GM12878 (cell line): Measurements from ENCODE around the gene SFSWAP. TPM values are rescaled to one million over a fixed set of nuclear protein-coding genes. Genes with fewer than 3 reads are reported as not detected.

Source experiments
- ATAC-seq: fragments of 200-7000 bp; cut with Tn5 transposase; 3 replicates; pipeline ENCODE4 v1.9.1; 2020; ENCODE audit warnings: mild to moderate bottlenecking, moderate library complexity
- BruUV-seq: library from RNA; stranded (reverse); fragments of 400-500 nt; replicated peaks from 2 replicates; lab custom pipeline; 2021; lab: Mats Ljungman, UMichigan
- CTCF ChIA-PET: fragments of 300-600 bp; sonication (Branson Sonifier 250); formaldehyde crosslinking; extraction: SDS; loops from one replicate; lab custom pipeline; 2021; ENCODE audit warnings: inconsistent platforms; lab: Yijun Ruan, JAX
- POLR2A ChIA-PET: fragments of 350-600 bp; formaldehyde crosslinking; extraction: SDS; loops from one replicate; lab custom pipeline; 2021; ENCODE audit warnings: inconsistent platforms; lab: Charles Lee
- RAD21 ChIA-PET: fragments of 300-600 bp; sonication (Branson Sonifier 250); formaldehyde crosslinking; loops from one replicate; lab custom pipeline; 2023; ENCODE audit warnings: antibody characterized with exemption; ENCODE audit not compliant: unreplicated experiment; lab: Charles Lee
- SMC1A ChIA-PET: fragments of 300-600 bp; sonication (Branson Sonifier 250); formaldehyde crosslinking; loops from one replicate; lab custom pipeline; 2023; ENCODE audit not compliant: unreplicated experiment, uncharacterized antibody; lab: Charles Lee
- DNase-seq: peaks from one replicate; pipeline ENCODE4 v3.0.0-alpha.2; 2011; ENCODE audit warnings: low read depth, low spot score
- FAIRE-seq: peaks from 3 replicates; lab custom pipeline; 2011; peaks lifted over from hg19 to GRCh38; lab: Jason Lieb, UNC
- H2AFZ ChIP-seq: 2 replicates; pipeline ENCODE4 v1.6.0; 2011; ENCODE audit warnings: low read depth, low read length, control low read depth; ENCODE audit not compliant: control insufficient read depth
- H3K27ac ChIP-seq: 2 replicates; pipeline ENCODE4 v1.5.1; 2011; ENCODE audit warnings: control low read depth; ENCODE audit not compliant: control insufficient read depth, insufficient read depth
- H3K27me3 ChIP-seq, 2 experiments: replicated peaks in 1 of 2; 2 replicates each; pipeline versions ENCODE4 v1.6.0 to v1.6.1; 2011; ENCODE audit warnings: low read length in 1 of 2; ENCODE audit not compliant: control insufficient read depth in 2 of 2, insufficient read depth in 2 of 2
- H3K36me3 ChIP-seq, 2 experiments: 2 replicates each; pipeline ENCODE4 v1.5.1; 2011; ENCODE audit warnings: low read length in 1 of 2; ENCODE audit not compliant: control insufficient read depth in 2 of 2, insufficient read depth in 2 of 2
- H3K4me1 ChIP-seq: 2 replicates; pipeline ENCODE4 v1.6.1; 2011; ENCODE audit warnings: mild to moderate bottlenecking, low read length, moderate library complexity, mixed read lengths; ENCODE audit not compliant: control insufficient read depth, insufficient read depth
- H3K4me2 ChIP-seq: 2 replicates; pipeline ENCODE4 v1.6.0; 2011; ENCODE audit warnings: control low read depth; ENCODE audit not compliant: control insufficient read depth, insufficient read depth
- H3K4me3 ChIP-seq: fragments of 200-600 bp; sonication (generic); 2 replicates; pipeline ENCODE4 v1.5.1; 2016
- H3K79me2 ChIP-seq: 2 replicates; pipeline ENCODE4 v1.6.0; 2011; ENCODE audit warnings: low read length; ENCODE audit not compliant: control insufficient read depth, insufficient read depth
- H3K9ac ChIP-seq: 2 replicates; pipeline ENCODE4 v1.8.0; 2011; ENCODE audit warnings: low read length, control low read depth, mixed read lengths; ENCODE audit not compliant: control insufficient read depth, insufficient read depth
- H3K9me3 ChIP-seq: replicated peaks from 3 replicates; pipeline ENCODE4 v1.5.1; 2011; ENCODE audit warnings: mild to moderate bottlenecking, low read length; ENCODE audit not compliant: control insufficient read depth, insufficient read depth
- H4K20me1 ChIP-seq: 2 replicates; pipeline ENCODE4 v1.6.0; 2011; ENCODE audit not compliant: control insufficient read depth, insufficient read depth
- CBX3 ChIP-seq: fragments of 200-600 bp; sonication (generic); IDR thresholded peaks from 2 replicates; pipeline ENCODE4 v1.6.1; 2016; ENCODE audit warnings: low read depth, borderline replicate concordance
- CHD2 ChIP-seq: IDR thresholded peaks from 2 replicates; pipeline ENCODE4 v1.6.1; 2011; ENCODE audit warnings: low read depth, low read length, improper control_type of control experiment, borderline replicate concordance
- CUX1 ChIP-seq: IDR thresholded peaks from 2 replicates; pipeline ENCODE4 v1.6.1; 2012; ENCODE audit warnings: improper control_type of control experiment, low read depth, low read length; ENCODE audit not compliant: insufficient replicate concordance
- E2F4 ChIP-seq: IDR thresholded peaks from 2 replicates; pipeline ENCODE4 v1.6.1; 2012; ENCODE audit warnings: low read depth, low read length, improper control_type of control experiment
- EGR1 ChIP-seq, 2 experiments: IDR thresholded peaks; 1 replicate in 1 of 2; 2 replicates in 1 of 2; pipeline ENCODE4 v1.6.1; 2011 to 2012; ENCODE audit warnings: low read depth in 2 of 2, low read length in 2 of 2, borderline replicate concordance in 1 of 2, mild to moderate bottlenecking in 1 of 2, moderate library complexity in 1 of 2
- ESRRA ChIP-seq: IDR thresholded peaks from 2 replicates; pipeline ENCODE4 v1.6.1; 2012; ENCODE audit warnings: mild to moderate bottlenecking, low read length, improper control_type of control experiment
- MLLT1 ChIP-seq: fragments of 450-650 bp; IDR thresholded peaks from 2 replicates; pipeline ENCODE4 v1.6.1; 2016; ENCODE audit warnings: mild to moderate bottlenecking
- MTA2 ChIP-seq: fragments of 450-650 bp; IDR thresholded peaks from 2 replicates; pipeline ENCODE4 v1.6.1; 2016; ENCODE audit warnings: low read depth, mild to moderate bottlenecking, moderate library complexity
- MTA3 ChIP-seq: IDR thresholded peaks from 2 replicates; pipeline ENCODE4 v1.6.1; 2012; ENCODE audit warnings: low read length, inconsistent platforms, borderline replicate concordance
- NRF1 ChIP-seq: conservative IDR thresholded peaks from 2 replicates; pipeline ENCODE4 v1.6.1; 2011; ENCODE audit warnings: mild to moderate bottlenecking, low read depth, low read length, improper control_type of control experiment
- PAX8 ChIP-seq: fragments of 450-650 bp; IDR thresholded peaks from 2 replicates; pipeline ENCODE4 v1.6.1; 2017; ENCODE audit warnings: mild to moderate bottlenecking, moderate library complexity
- RELB ChIP-seq: fragments of 450-650 bp; IDR thresholded peaks from 2 replicates; pipeline ENCODE4 v1.6.1; 2017; ENCODE audit warnings: low read depth, mild to moderate bottlenecking, moderate library complexity
- RUNX3 ChIP-seq: IDR thresholded peaks from 2 replicates; pipeline ENCODE4 v1.6.1; 2012; ENCODE audit warnings: low read length, inconsistent platforms
- TCF3 ChIP-seq: IDR thresholded peaks from 2 replicates; pipeline ENCODE4 v1.6.1; 2012; ENCODE audit warnings: low read depth, mild to moderate bottlenecking, low read length, borderline replicate concordance; ENCODE audit not compliant: insufficient read depth
- ZNF384 ChIP-seq: IDR thresholded peaks from 2 replicates; pipeline ENCODE4 v1.6.1; 2012; ENCODE audit warnings: low read depth, mild to moderate bottlenecking, low read length, improper control_type of control experiment, borderline replicate concordance
- WGBS: methylation state at CpG from one replicate; pipeline ENCODE4 v1.1.6; 2016; ENCODE audit warnings: low lambda C conversion rate; ENCODE audit not compliant: insufficient replicate concordance, insufficient coverage; ENCODE audit errors: missing lambda C conversion rate; 5-methylcytosine and 5-hydroxymethylcytosine counted together
- in situ Hi-C: fragments of 300-500 bp; cut with MboI; formaldehyde crosslinking; loops from 9 replicates; pipeline ENCODE4 v1.14.3; 2018; ENCODE audit warnings: mixed read lengths
- intact Hi-C: fragments of 100-400 bp; cut with micrococcal nuclease; formaldehyde crosslinking; loops from one replicate; pipeline ENCODE4 v1.14.2; 2022; ENCODE audit not compliant: unreplicated experiment
- polyA plus RNA-seq, 11 experiments: library from polyadenylated mRNA; depleted of rRNA in 4 of 11; unstranded in 6 of 11; stranded (reverse) in 5 of 11; fragments of >200 nt; fragmentation: Nextera tagmentation in 4 of 11; fragmentation: Illumina TruSeq in 1 of 11; extraction: Ambion mirVana in 4 of 11; extraction: Trizol in 1 of 11; gene quantifications; 1 replicate in 1 of 11; 2 replicates in 10 of 11; pipeline versions ENCODE4 v1.2.1 to v1.2.3, GENCODE V29; 2011 to 2016; ENCODE audit warnings: inconsistent platforms in 2 of 11, missing spikeins in 2 of 11, low read depth in 1 of 11
- total RNA-seq, 4 experiments: library from RNA; depleted of rRNA in 3 of 4; stranded (reverse); fragments of >200 nt in 3 of 4; fragmentation: Illumina TruSeq in 1 of 4; extraction: Trizol in 1 of 4; gene quantifications; 2 replicates each; pipeline versions ENCODE4 v1.2.1 to v1.2.3, GENCODE V29; 2013 to 2021

Gene SFSWAP
- total and polyA plus RNA-seq, 10 of the 15 experiments (the other 5 are each of a cell fraction or from before 2014, with no cell fraction given), result 1.8 to 48.6 (median 25.0) TPM

GRCh38 chr12:131829791-131830334 lies 119.0 kb downstream of the SFSWAP start:
- DNase-seq (no peak), FAIRE-seq (no peak), ATAC-seq (no peak; the same call in 1 of the 3 replicates)
- intact Hi-C loops, result no loop called here
- Histone ChIP-seq H3K36me3 (no peaks in the 10 kb centered on the region), H3K27ac (no peak overlapping the region), H3K9ac (no peak overlapping the region), H3K79me2 (no peaks in the 10 kb centered on the region), H3K27me3 (peaks cover 7 to 9% of the 10 kb centered on the region in 2 experiments), H3K9me3 (no peaks in the 10 kb centered on the region), H3K4me1 (no peaks in the 10 kb centered on the region), H3K4me3 (no peak overlapping the region), H2AFZ (no peak overlapping the region), H3K4me2 (peak overlapping the region; percentile 11; the same call in 1 of the 2 replicates), H4K20me1 (no peaks in the 10 kb centered on the region)
- RAD21 ChIA-PET, result no interaction called here
- CTCF ChIA-PET, result interaction anchor here (1.0 kb wide), 2 partner anchors 74 to 860 kb away, joined by 3 read pairs; no protein-coding TSS in a partner anchor
- WGBS, result 33% methylated on average over 28 of the region's 28 CpGs
- in situ Hi-C loops, result loop anchor here (10.0 kb wide), 1 partner anchor 725 kb away; no protein-coding TSS in a partner anchor
- POLR2A ChIA-PET, result no interaction called here
- no TSS peak for BruUV-seq
- SMC1A ChIA-PET, result no interaction called here
- TF ChIP-seq CUX1 (no peak), ESRRA (no peak), RELB (no peak), CBX3 (no peak), MTA2 (no peak), RUNX3 (no peak), CHD2 (no peak), TCF3 (no peak), EGR1 (IDR thresholded peaks at IDR 0.05; ENCODE audit: borderline replicate concordance in 1 of 2, low read depth in 2 of 2, low read length in 2 of 2) (no peak), NRF1 (no peak), ZNF384 (no peak), MTA3 (no peak), MLLT1 (no peak), E2F4 (no peak), PAX8 (no peak)
